ENCODE measurements around the gene MARCHF10.

MARCHF10 gene

DNA sequence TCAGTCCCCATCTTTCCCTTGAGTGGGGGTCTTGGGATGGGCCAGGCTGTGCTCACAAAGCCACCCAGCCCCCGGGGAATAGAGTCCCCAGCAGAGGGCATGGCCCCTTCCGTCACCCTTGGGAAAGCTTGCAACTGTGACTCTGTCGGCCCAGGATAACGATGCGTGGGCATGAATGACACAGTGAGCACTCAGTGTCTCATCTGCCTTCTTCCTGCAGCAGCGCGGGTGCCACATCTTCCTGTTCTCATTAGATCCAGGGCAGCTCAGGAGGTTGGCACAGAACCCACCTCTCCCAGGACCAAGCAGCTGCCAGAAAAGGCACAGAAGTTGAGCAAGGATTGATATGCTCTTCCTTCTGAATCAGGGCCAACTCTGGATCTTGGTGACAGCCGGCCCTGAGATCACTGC is 95.9 kb downstream of the MARCHF10 start:
- H3K4me3 ChIP-seq (ENCODE audit: control insufficient read depth, low read depth, low read length), result no peak overlapping the region
- no peak for DNase-seq (ENCODE audit: low read depth)
- TF ChIP-seq, protein P1, sequence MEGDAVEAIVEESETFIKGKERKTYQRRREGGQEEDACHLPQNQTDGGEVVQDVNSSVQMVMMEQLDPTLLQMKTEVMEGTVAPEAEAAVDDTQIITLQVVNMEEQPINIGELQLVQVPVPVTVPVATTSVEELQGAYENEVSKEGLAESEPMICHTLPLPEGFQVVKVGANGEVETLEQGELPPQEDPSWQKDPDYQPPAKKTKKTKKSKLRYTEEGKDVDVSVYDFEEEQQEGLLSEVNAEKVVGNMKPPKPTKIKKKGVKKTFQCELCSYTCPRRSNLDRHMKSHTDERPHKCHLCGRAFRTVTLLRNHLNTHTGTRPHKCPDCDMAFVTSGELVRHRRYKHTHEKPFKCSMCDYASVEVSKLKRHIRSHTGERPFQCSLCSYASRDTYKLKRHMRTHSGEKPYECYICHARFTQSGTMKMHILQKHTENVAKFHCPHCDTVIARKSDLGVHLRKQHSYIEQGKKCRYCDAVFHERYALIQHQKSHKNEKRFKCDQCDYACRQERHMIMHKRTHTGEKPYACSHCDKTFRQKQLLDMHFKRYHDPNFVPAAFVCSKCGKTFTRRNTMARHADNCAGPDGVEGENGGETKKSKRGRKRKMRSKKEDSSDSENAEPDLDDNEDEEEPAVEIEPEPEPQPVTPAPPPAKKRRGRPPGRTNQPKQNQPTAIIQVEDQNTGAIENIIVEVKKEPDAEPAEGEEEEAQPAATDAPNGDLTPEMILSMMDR (IDR thresholded peaks at IDR 0.05; ENCODE audit: control insufficient read depth, insufficient read depth, low read depth, low read length, missing control alignments), result no peak

DNA sequence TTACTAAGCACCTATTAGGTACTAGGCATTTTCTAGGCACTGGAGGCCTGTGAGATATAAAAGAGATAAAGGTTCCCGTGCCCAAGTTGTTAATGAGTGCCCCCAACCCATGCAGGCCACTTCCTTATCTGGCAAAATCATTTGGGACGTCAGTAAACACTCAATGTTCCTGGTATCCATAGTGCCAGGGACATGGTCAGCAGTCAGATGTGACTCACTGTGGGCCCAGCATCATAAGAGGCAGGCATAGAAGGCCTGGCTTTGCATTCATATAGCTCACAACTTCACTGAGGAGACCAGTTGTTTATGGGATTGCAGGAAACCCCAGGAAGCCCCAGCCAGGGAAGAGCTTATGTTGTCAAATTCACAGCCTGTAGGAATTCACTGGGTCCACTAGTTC is 99.5 kb downstream of the MARCHF10 start:
- DNase-seq (ENCODE audit: low read depth), result no peak
- TF ChIP-seq, protein P1 (IDR thresholded peaks at IDR 0.05; ENCODE audit: control insufficient read depth, insufficient read depth, low read depth, low read length, missing control alignments), result no peak
- no peak overlapping the region for H3K4me3 ChIP-seq (ENCODE audit: control insufficient read depth, low read depth, low read length)

GRCh38 chr17:62707425-62707739 is 100.7 kb downstream of the MARCHF10 start:
- H3K4me3 ChIP-seq (ENCODE audit: control insufficient read depth, low read depth, low read length), result no peak overlapping the region
- no peak for DNase-seq (ENCODE audit: low read depth)
- TF ChIP-seq, protein P1 (IDR thresholded peaks at IDR 0.05; ENCODE audit: control insufficient read depth, insufficient read depth, low read depth, low read length, missing control alignments), result no peak

DNA sequence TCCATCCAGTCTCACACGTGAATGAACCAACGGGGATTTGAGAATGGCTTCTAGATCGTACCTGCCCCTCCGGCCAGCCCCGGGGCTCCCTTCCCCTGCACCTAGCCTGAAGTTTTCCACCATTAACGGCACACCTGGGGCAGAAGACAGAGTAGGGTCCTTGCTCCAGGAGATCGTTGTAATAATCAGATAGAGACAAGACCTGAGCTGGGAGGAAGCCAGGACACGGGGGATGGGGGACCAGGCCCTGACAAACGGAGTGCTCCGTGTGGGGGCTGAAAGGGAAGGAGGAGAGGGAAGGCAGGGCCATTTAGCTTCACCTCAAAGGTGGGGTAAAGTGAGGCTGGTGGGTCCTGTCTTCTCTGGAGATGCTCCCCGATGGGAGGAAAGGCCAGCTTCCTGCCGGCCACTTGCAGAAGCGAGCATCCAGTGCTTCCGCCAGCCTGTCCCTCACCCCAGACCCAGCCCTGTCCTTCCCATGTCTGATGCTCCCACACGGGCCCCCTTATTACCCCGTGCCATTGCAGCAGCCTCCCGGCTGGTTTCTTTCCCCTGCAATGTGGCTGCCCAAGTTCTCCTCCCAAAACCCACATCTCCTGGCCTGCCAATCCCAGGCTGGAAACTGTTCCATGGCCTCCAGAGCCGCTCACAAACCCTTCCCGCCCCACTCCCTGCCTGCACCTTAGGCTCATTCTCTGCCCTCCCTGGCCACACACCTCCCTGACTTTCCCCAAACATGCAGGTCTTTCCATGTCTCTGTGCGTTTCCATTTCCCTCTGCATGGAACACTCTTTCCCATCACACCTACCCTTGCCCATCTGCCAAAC is 101.3 kb downstream of the MARCHF10 start:
- TF ChIP-seq, protein P1 (IDR thresholded peaks at IDR 0.05; ENCODE audit: control insufficient read depth, insufficient read depth, low read depth, low read length, missing control alignments), result no peak
- no peak overlapping the region for H3K4me3 ChIP-seq (ENCODE audit: control insufficient read depth, low read depth, low read length)
- no peak for DNase-seq (ENCODE audit: low read depth)

- no peak for DNase-seq (ENCODE audit: low read depth)
- peak overlapping the region; percentile 55 for H3K4me3 ChIP-seq (ENCODE audit: control insufficient read depth, low read depth, low read length)
- TF ChIP-seq, protein P1 (IDR thresholded peaks at IDR 0.05; ENCODE audit: control insufficient read depth, insufficient read depth, low read depth, low read length, missing control alignments), result no peak
Measured at GRCh38 chr17:62705778-62706597, 102.1 kb downstream of the MARCHF10 start.

GRCh38 chr17:62705156-62705777 is 102.8 kb downstream of the MARCHF10 start:
- peak overlapping the region; percentile 55 for H3K4me3 ChIP-seq (ENCODE audit: control insufficient read depth, low read depth, low read length)
- TF ChIP-seq, protein P1 (IDR thresholded peaks at IDR 0.05; ENCODE audit: control insufficient read depth, insufficient read depth, low read depth, low read length, missing control alignments), result no peak
- no peak for DNase-seq (ENCODE audit: low read depth)
